GM19372 (cell line): ENCODE results near the gene GALNT14.

Experiments
- ATAC-seq: cut with Tn5 transposase; IDR thresholded peaks from one replicate; pipeline ENCODE4 v1.9.1; 2021; ENCODE audit warnings: mild to moderate bottlenecking, low read depth, moderate library complexity; ENCODE audit not compliant: unreplicated experiment

Gene GALNT14

GRCh38 chr2:31136000-31136399 lies 2.2 kb downstream of the GALNT14 start:
- ATAC-seq: no peak

DNA sequence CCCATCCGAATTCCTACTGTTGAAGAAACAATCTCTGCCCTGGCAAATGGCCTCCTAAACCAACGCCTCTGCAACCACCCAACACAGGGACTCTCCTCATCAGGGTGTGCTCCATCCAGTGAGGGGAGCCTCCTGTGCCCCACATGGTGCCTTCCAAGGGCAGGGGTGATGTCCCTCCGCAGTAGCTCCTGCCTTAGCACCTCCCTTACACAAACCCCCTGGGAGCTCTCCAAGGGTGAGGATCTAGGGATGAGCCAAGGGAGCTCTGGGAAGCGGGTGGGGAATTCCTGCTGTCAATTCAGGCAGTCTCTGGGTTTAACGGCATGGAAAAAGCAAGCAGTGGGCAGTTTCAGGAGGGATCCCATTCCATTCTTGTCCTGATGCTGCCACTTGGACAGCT lies 3.8 kb downstream of the GALNT14 start:
- ATAC-seq: no peak

- no peak for ATAC-seq
These were observed 5.5 kb downstream of the GALNT14 start for GRCh38 chr2:31132786-31133185.

- no peak for ATAC-seq
These were observed 6.4 kb downstream of the GALNT14 start for GRCh38 chr2:31131871-31132270.

- no peak for ATAC-seq
These were observed 8.7 kb downstream of the GALNT14 start for GRCh38 chr2:31129375-31130171.

- ATAC-seq: no peak
These were observed 10.3 kb downstream of the GALNT14 start for GRCh38 chr2:31127931-31128330.

DNA sequence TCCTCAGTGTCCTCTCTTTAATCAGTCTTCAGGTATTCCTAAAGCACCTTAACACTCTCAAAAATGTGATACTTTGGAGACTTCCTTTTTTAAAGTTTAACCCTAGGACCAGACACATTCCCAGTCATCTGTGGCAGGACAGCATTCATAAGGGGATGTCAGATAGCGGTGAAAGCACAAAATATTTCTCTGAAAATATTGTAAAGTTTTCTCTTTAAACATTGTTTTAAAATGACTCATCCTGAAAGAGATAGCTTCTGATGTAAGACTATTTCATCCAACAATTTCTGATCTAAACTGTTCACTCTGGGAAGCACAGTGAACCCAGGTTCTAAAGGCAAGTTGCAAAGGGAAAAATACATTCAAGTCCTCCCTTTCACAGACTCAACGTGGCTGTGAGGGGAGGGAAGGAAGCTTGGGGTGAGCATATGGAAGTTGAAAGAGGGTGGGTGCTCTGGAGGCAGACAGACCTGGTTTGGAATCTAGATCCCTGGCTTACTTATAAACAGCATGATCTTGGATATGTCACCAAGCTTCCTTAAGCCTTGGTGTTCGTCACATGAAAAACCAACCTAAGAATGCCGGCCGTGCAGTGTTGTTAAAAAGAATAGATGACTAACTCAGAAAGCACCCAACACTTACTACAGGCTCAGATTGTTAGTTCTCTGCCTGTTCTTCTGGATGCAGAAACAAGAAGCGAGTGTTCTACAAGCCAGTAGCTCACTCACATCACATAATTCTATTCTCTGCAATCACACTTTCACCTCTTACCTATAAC lies 12.1 kb downstream of the GALNT14 start:
- no peak for ATAC-seq

DNA sequence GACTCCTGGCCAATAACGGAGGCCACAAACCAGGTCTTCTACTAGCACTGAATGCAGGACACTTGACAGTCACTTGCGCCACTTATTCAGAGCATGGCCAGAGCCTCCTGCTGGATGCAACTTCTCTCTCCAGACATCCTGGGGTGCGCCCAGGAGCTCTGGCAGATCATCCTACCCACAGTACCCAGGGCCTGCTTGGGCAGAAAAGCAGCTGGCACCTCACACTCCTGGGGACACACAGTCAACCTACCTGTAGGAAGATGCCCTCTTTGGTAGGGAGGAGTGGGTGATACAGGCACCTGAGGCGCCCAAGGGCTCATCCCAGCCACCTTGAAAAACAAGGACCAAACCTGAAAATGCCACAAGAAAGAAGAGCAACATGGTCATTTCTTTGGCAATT lies 13.3 kb downstream of the GALNT14 start:
- ATAC-seq: no peak

- ATAC-seq: no peak
These were observed 16.1 kb downstream of the GALNT14 start for GRCh38 chr2:31122133-31122532.

DNA sequence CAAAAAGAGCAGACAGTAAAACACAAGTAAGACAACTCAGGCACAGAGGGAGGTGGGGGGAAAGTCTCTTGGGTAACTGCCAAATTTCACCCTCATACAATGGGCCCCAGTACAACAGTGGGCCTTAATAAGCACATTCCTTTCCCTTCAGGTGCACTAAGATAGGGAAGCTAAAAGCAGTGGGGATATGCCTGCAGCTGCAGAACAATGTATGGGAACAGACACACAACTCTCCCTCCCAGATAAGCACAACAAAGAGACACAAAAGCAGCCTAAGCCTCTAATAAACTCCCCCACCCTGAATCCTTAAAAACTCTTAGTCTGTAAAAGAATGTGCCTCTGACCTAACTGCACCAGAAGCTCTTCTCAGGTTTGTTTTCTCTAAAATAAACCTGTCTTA lies 24.5 kb downstream of the GALNT14 start:
- no peak for ATAC-seq

GRCh38 chr2:31112544-31112943 lies 25.7 kb downstream of the GALNT14 start:
- no peak for ATAC-seq

- ATAC-seq: no peak
These were observed 27.2 kb downstream of the GALNT14 start for GRCh38 chr2:31110998-31111397.

DNA sequence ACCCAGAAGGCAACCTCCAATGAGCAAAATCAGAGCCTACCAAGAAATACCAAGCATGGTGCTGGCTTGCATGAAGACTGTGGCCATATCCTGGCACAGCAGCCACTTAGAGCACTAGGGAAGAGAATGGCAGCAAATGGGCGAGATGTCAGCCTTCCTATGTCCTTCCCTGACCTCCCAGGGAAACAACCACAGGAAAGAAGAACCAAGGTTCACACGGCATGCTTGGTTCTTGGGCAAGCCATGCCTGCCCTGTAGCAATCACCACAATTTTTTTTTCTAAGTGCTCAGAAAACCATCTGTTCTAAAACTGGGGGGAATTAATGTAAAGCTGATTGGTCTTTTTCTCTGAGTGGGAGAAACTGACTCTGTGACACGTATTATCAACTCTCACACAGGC lies 27.8 kb downstream of the GALNT14 start:
- no peak for ATAC-seq

DNA sequence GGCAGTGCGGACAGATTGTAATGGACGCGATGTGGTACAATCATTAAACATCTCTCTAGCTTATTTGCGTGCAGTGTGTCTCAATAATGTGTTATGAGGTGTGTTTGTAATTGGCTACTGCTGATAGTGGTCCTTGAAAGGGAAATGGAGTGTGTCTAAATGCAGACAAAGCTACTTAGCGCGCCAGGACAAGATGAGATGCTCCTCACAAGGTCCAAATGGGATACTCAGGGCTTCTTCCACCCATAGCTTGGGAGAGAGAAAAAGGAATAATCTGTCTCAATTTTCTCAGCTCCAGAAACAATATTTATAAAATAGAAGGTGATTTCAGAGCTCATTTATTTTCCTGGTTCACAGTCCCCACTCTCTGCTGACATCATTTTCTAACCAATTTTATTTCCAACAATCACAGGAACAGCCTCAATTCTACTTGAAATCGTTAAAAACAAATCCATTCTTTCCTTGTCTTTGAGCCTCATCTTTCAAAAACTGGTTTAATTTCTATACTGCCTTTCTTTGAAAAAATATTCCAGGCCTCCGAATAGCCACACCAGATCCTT lies 28.5 kb downstream of the GALNT14 start:
- ATAC-seq: no peak

DNA sequence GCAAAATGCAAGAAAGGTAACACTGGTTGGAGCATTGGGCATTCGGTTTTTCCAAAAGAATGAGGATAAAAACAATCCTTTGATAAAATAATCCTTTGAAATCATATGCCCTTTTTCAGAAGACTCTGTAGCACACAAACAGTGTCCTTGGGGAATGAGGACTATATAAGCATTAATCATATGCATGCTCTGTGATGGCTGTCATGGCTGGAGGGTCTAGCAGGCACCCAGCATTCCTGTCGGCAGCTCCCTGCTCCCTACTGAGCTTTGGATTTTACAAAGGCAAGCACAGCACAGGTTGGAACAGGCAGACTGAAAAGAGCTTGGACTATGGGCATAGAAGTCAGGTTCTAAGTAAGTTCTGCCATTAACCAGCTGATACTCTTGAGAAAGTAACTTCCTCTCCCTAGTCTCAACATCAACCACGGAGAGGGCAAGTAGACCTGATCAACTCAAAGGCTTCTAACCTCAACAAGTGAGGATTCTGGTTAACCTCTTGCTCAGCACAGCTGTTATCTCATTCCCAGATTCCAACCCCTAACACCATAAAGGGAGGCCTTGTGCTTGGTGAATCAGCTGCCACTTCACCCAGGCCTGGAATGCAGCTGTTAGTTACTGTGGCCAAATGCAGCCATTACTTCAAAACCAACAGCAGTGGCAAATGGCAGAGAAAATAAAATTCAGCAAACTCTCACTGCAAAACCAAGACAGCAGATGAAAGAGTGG lies 29.5 kb downstream of the GALNT14 start:
- no peak for ATAC-seq

DNA sequence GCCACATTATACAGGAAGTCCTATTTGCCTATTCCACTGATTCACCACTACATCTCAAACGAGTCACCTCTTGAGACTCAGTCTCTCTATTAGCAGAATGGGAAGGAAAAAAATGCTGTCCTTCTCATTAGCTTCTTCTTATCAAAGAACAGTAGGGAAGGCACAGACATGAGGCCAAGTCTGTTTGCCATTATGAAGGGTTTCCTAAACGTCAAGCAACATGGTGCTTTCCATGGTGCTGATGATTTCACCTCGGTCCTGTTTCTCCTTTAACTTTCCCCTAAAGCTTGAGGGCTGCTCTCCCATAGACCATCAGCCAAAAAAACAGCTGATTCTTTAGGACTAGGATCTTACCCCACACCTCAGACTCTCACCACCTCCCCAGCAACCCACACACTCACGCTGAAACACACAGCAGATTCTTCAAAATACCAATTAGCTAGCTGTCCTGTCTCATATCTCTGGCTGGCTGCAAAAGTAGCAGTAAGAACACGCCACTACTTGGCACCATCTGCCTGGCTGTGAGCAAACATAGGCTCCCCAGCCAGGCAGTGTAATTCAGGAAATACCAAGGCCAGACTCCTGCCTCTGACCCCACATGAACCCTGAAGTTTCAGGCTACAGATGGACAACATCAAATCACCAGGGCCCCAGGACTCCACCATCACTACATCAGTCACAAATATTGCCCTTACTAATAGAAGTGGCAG lies 30.5 kb downstream of the GALNT14 start:
- ATAC-seq: no peak

DNA sequence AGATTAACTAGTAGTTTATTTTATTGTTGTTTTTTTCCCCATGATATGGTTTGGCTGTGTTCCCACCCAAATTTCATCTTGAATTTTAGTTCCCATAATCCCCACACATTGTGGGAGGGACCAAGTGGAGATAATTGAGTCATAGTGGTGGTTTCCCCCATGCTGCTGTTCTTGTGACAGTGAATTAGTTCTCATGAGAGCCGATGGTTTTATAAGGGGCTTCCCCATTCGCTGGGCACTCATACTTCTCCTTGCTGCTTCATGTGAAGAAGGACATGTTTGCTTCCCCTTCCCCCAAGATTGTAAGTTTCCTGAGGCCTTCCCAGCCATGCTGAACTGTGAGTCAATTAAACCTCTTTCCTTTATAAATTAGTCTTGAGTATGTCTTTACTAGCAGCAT lies 36.5 kb downstream of the GALNT14 start:
- ATAC-seq: no peak

- no peak for ATAC-seq
These were observed 40.2 kb downstream of the GALNT14 start for GRCh38 chr2:31097962-31098613.

- no peak for ATAC-seq
These were observed 48.1 kb downstream of the GALNT14 start for GRCh38 chr2:31090188-31090587.

GRCh38 chr2:31089645-31090044 lies 48.6 kb downstream of the GALNT14 start:
- no peak for ATAC-seq
